ENCODE data around the gene ETV6. TPM values are rescaled to one million over a fixed set of nuclear protein-coding genes. Genes with fewer than 3 reads are reported as not detected.

Gene ETV6
- total and polyA plus RNA-seq, 2 of the 8 experiments (the other 6 are each of a cell fraction or from before 2014, with no cell fraction given) = 5.5 to 23.9 TPM

- no peaks in the 10 kb centered on the region for H3K23me2 ChIP-seq (ENCODE audit: low read depth, low read length)
- H2AFZ ChIP-seq (ENCODE audit: low read length) = no peak overlapping the region
- H3K36me3 ChIP-seq (ENCODE audit: control insufficient read depth in 2 of 4, insufficient read depth in 4 of 4, low read length in 3 of 4) = no peaks in the 10 kb centered on the region; a peak in 1 of 8 replicates
- no peak overlapping the region for H2BK12ac ChIP-seq (ENCODE audit: low read depth, low read length)
- no peak for TF ChIP-seq ATF3 (IDR thresholded peaks at IDR 0.05; ENCODE audit: insufficient read depth, low read depth, low read length)
- peak; percentile 44 to 49 for TF ChIP-seq RAD21 (IDR thresholded peaks at IDR 0.05 in 1 of 2, conservative IDR thresholded peaks at IDR 0.05 in 1 of 2; ENCODE audit: low read depth in 2 of 2, low read length in 2 of 2)
- TF ChIP-seq RBBP5 (IDR thresholded peaks at IDR 0.05; ENCODE audit: borderline replicate concordance, low read depth, low read length) = no peak
- TF ChIP-seq SIX5 (IDR thresholded peaks at IDR 0.05; ENCODE audit: low read depth, low read length) = no peak
- no peak for TF ChIP-seq KDM5A (IDR thresholded peaks at IDR 0.05; ENCODE audit: low read length)
- TF ChIP-seq YY1 (IDR thresholded peaks at IDR 0.05; ENCODE audit: low read depth, low read length) = peak; percentile 59; the same call in 1 of the 2 replicates
- TF ChIP-seq SIN3A (conservative IDR thresholded peaks at IDR 0.05 in 1 of 2, IDR thresholded peaks at IDR 0.05 in 1 of 2; ENCODE audit: low read depth in 1 of 2, low read length in 2 of 2) = no peak
- 0 out of 2 replicates have a peak, but pooled peaks cover 2% of the 10 kb centered on the region for H3K79me1 ChIP-seq (ENCODE audit: low read depth, low read length)
- H3K18ac ChIP-seq (ENCODE audit: extremely low read depth, low read length) = no peak overlapping the region
- H4K20me1 ChIP-seq (replicated peaks in 1 of 2; ENCODE audit: control insufficient read depth in 1 of 2, insufficient read depth in 2 of 2, low read length in 2 of 2) = no peaks in the 10 kb centered on the region
- DNase-seq (ENCODE audit: low read depth in 1 of 2, low spot score in 2 of 2) (no peak), FAIRE-seq (no peak)
- no peak overlapping the region for H3K4ac ChIP-seq (replicated peaks; ENCODE audit: insufficient read length, low read depth, low read length)
- WGBS, 2 experiments (ENCODE audit: extremely low coverage in 1 of 2, insufficient coverage in 1 of 2, insufficient read length in 1 of 2, insufficient replicate concordance in 2 of 2, low coverage in 1 of 2, low lambda C conversion rate in 2 of 2, missing lambda C conversion rate in 1 of 2) = 81% methylated on average over 5 of the region's 5 CpGs; no CpG with 5 or more reads in 1 of the 2 experiments
- no peak overlapping the region for H3K4me2 ChIP-seq (ENCODE audit: insufficient read depth in 1 of 2, low read depth in 2 of 2, low read length in 2 of 2)
- CTCF ChIA-PET (ENCODE audit: partially characterized antibody) = interaction anchor here (0.7 to 5.5 kb wide), 15 partner anchors 8 to 188 kb away, joined by 3 to 39 read pairs (median 4); no protein-coding TSS in a partner anchor
- no peak overlapping the region for H2BK15ac ChIP-seq (ENCODE audit: low read length)
- no peak overlapping the region for H3K4me3 ChIP-seq (ENCODE audit: extremely low read depth in 1 of 4, insufficient read depth in 2 of 4, low read depth in 3 of 4, low read length in 4 of 4)
- H3K14ac ChIP-seq (ENCODE audit: insufficient read length) = no peak overlapping the region
- no peak overlapping the region for H4K5ac ChIP-seq (ENCODE audit: insufficient read length, low read depth, low read length)
- no peak overlapping the region for H2BK5ac ChIP-seq (ENCODE audit: low read depth, low read length)
- no peak overlapping the region for H3K56ac ChIP-seq (replicated peaks; ENCODE audit: insufficient read length, low read depth, low read length)
- H3K9ac ChIP-seq (replicated peaks in 1 of 4; ENCODE audit: extremely low read depth in 1 of 4, low read depth in 3 of 4, low read length in 3 of 4) = no peak overlapping the region
- H3K27ac ChIP-seq (ENCODE audit: low read depth, low read length) = no peak overlapping the region
- H3K9me3 ChIP-seq (ENCODE audit: insufficient read depth in 2 of 2, low read depth in 1 of 2, low read length in 1 of 2) = no peaks in the 10 kb centered on the region
- peaks cover 0 to 17% (median 10%) of the 10 kb centered on the region in 4 experiments; a peak in 5 of 7 replicates for H3K4me1 ChIP-seq (replicated peaks in 1 of 4; ENCODE audit: control insufficient read depth in 3 of 4, insufficient read depth in 4 of 4, low read length in 3 of 4)
- no peaks in the 10 kb centered on the region for H3K27me3 ChIP-seq (replicated peaks in 1 of 4; ENCODE audit: control insufficient read depth in 3 of 4, extremely low read depth in 1 of 4, insufficient read depth in 3 of 4, low read length in 3 of 4)
- H2AK5ac ChIP-seq (ENCODE audit: low read depth, low read length) = no peak overlapping the region
- POLR2A ChIA-PET (ENCODE audit: partially characterized antibody) = interaction anchor here (0.9 to 2.5 kb wide), 7 partner anchors 13 to 198 kb away, joined by 3 to 15 read pairs (median 5); partner anchors contain the start of gene ETV6
- no peak overlapping the region for H2BK20ac ChIP-seq (ENCODE audit: low read length)
- peaks cover 0 to 35% of the 10 kb centered on the region in 2 experiments; a peak in 2 of 4 replicates for H3K79me2 ChIP-seq (ENCODE audit: control insufficient read depth in 1 of 2, insufficient read depth in 2 of 2, low read length in 2 of 2)
- no peak overlapping the region for H4K91ac ChIP-seq (replicated peaks; ENCODE audit: insufficient read length, low read length)
- no peak overlapping the region for H2BK120ac ChIP-seq (replicated peaks; ENCODE audit: low read depth, low read length)
- no peak overlapping the region for H3K23ac ChIP-seq (ENCODE audit: insufficient read length)
- H4K8ac ChIP-seq (ENCODE audit: extremely low read depth, insufficient read depth, low read length) = no peak overlapping the region
Observed at GRCh38 chr12:11621797-11622423, 27.6 kb upstream of the ETV6 start.

All from H1 (cell line).